GM12878 (cell line): ENCODE data around the gene MYBBP1A. TPM values are rescaled to one million over a fixed set of nuclear protein-coding genes. Genes with fewer than 3 reads are reported as not detected.
"Not testable (repeated sequence)": the region's sequence is repeated elsewhere in the genome, so short reads cannot be mapped to it uniquely, and the experiment has no call there.

Source experiments
- ATAC-seq: fragments of 200-7000 bp; cut with Tn5 transposase; 3 replicates; pipeline ENCODE4 v1.9.1; 2020; ENCODE audit warnings: mild to moderate bottlenecking, moderate library complexity
- BruUV-seq: library from RNA; stranded (reverse); fragments of 400-500 nt; replicated peaks from 2 replicates; lab custom pipeline; 2021; lab: Mats Ljungman, UMichigan
- CTCF ChIA-PET: fragments of 300-600 bp; sonication (Branson Sonifier 250); formaldehyde crosslinking; extraction: SDS; loops from one replicate; lab custom pipeline; 2021; ENCODE audit warnings: inconsistent platforms; lab: Yijun Ruan, JAX
- POLR2A ChIA-PET: fragments of 350-600 bp; formaldehyde crosslinking; extraction: SDS; loops from one replicate; lab custom pipeline; 2021; ENCODE audit warnings: inconsistent platforms; lab: Charles Lee
- RAD21 ChIA-PET: fragments of 300-600 bp; sonication (Branson Sonifier 250); formaldehyde crosslinking; loops from one replicate; lab custom pipeline; 2023; ENCODE audit warnings: antibody characterized with exemption; ENCODE audit not compliant: unreplicated experiment; lab: Charles Lee
- SMC1A ChIA-PET: fragments of 300-600 bp; sonication (Branson Sonifier 250); formaldehyde crosslinking; loops from one replicate; lab custom pipeline; 2023; ENCODE audit not compliant: unreplicated experiment, uncharacterized antibody; lab: Charles Lee
- DNase-seq: peaks from one replicate; pipeline ENCODE4 v3.0.0-alpha.2; 2011; ENCODE audit warnings: low read depth, low spot score
- FAIRE-seq: peaks from 3 replicates; lab custom pipeline; 2011; peaks lifted over from hg19 to GRCh38; lab: Jason Lieb, UNC
- H2AFZ ChIP-seq: 2 replicates; pipeline ENCODE4 v1.6.0; 2011; ENCODE audit warnings: low read depth, low read length, control low read depth; ENCODE audit not compliant: control insufficient read depth
- H3K27ac ChIP-seq: 2 replicates; pipeline ENCODE4 v1.5.1; 2011; ENCODE audit warnings: control low read depth; ENCODE audit not compliant: control insufficient read depth, insufficient read depth
- H3K27me3 ChIP-seq, 2 experiments: replicated peaks in 1 of 2; 2 replicates each; pipeline versions ENCODE4 v1.6.0 to v1.6.1; 2011; ENCODE audit warnings: low read length in 1 of 2; ENCODE audit not compliant: control insufficient read depth in 2 of 2, insufficient read depth in 2 of 2
- H3K36me3 ChIP-seq, 2 experiments: 2 replicates each; pipeline ENCODE4 v1.5.1; 2011; ENCODE audit warnings: low read length in 1 of 2; ENCODE audit not compliant: control insufficient read depth in 2 of 2, insufficient read depth in 2 of 2
- H3K4me1 ChIP-seq: 2 replicates; pipeline ENCODE4 v1.6.1; 2011; ENCODE audit warnings: mild to moderate bottlenecking, low read length, moderate library complexity, mixed read lengths; ENCODE audit not compliant: control insufficient read depth, insufficient read depth
- H3K4me2 ChIP-seq: 2 replicates; pipeline ENCODE4 v1.6.0; 2011; ENCODE audit warnings: control low read depth; ENCODE audit not compliant: control insufficient read depth, insufficient read depth
- H3K4me3 ChIP-seq: fragments of 200-600 bp; sonication (generic); 2 replicates; pipeline ENCODE4 v1.5.1; 2016
- H3K79me2 ChIP-seq: 2 replicates; pipeline ENCODE4 v1.6.0; 2011; ENCODE audit warnings: low read length; ENCODE audit not compliant: control insufficient read depth, insufficient read depth
- H3K9ac ChIP-seq: 2 replicates; pipeline ENCODE4 v1.8.0; 2011; ENCODE audit warnings: low read length, control low read depth, mixed read lengths; ENCODE audit not compliant: control insufficient read depth, insufficient read depth
- H3K9me3 ChIP-seq: replicated peaks from 3 replicates; pipeline ENCODE4 v1.5.1; 2011; ENCODE audit warnings: mild to moderate bottlenecking, low read length; ENCODE audit not compliant: control insufficient read depth, insufficient read depth
- H4K20me1 ChIP-seq: 2 replicates; pipeline ENCODE4 v1.6.0; 2011; ENCODE audit not compliant: control insufficient read depth, insufficient read depth
- WGBS: methylation state at CpG from one replicate; pipeline ENCODE4 v1.1.6; 2016; ENCODE audit warnings: low lambda C conversion rate; ENCODE audit not compliant: insufficient replicate concordance, insufficient coverage; ENCODE audit errors: missing lambda C conversion rate; 5-methylcytosine and 5-hydroxymethylcytosine counted together
- in situ Hi-C: fragments of 300-500 bp; cut with MboI; formaldehyde crosslinking; loops from 9 replicates; pipeline ENCODE4 v1.14.3; 2018; ENCODE audit warnings: mixed read lengths
- intact Hi-C: fragments of 100-400 bp; cut with micrococcal nuclease; formaldehyde crosslinking; loops from one replicate; pipeline ENCODE4 v1.14.2; 2022; ENCODE audit not compliant: unreplicated experiment
- polyA plus RNA-seq, 11 experiments: library from polyadenylated mRNA; depleted of rRNA in 4 of 11; unstranded in 6 of 11; stranded (reverse) in 5 of 11; fragments of >200 nt; fragmentation: Nextera tagmentation in 4 of 11; fragmentation: Illumina TruSeq in 1 of 11; extraction: Ambion mirVana in 4 of 11; extraction: Trizol in 1 of 11; gene quantifications; 1 replicate in 1 of 11; 2 replicates in 10 of 11; pipeline versions ENCODE4 v1.2.1 to v1.2.3, GENCODE V29; 2011 to 2016; ENCODE audit warnings: inconsistent platforms in 2 of 11, missing spikeins in 2 of 11, low read depth in 1 of 11
- total RNA-seq, 4 experiments: library from RNA; depleted of rRNA in 3 of 4; stranded (reverse); fragments of >200 nt in 3 of 4; fragmentation: Illumina TruSeq in 1 of 4; extraction: Trizol in 1 of 4; gene quantifications; 2 replicates each; pipeline versions ENCODE4 v1.2.1 to v1.2.3, GENCODE V29; 2013 to 2021
- TF ChIP-seq, protein P1 (sequence below): fragments of 450-650 bp; IDR thresholded peaks from 2 replicates; pipeline ENCODE4 v1.6.1; 2017; ENCODE audit warnings: mild to moderate bottlenecking, moderate library complexity

Gene MYBBP1A
- total and polyA plus RNA-seq, 10 of the 15 experiments (the other 5 are each of a cell fraction or from before 2014, with no cell fraction given), result 2.5 to 121 (median 71.6) TPM

DNA sequence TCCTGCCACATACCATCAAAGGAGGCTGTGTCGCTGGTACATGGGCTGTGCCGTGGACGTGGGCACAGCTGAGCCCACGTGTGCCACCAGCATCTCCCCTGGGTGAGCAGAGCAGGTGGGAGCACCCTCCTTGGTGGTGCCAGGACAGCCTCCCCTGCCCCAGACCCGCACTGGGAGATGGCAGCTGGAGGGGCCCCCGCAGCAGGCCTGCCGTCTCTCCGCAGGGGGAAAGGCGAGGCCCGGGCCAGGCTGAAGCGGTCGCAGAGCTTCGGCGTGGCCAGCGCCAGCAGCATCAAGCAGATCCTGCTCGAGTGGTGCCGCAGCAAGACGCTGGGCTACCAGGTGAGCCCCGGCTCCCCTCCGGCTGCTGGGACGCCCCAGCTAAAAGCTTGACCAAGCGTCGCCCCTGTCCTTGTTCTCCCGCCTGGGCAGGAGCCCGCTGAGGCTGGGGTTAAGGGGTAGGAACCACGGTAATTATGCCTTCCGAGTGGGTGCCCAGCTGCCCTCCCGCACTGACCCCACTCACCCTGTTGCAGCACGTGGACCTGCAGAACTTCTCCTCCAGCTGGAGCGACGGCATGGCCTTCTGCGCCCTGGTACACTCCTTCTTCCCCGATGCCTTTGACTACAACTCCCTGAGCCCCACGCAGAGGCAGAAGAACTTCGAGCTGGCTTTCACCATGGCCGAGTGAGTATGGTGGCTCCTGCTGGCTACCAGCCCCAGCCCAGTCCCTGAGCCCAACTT is 41.6 kb upstream of the MYBBP1A start (continued):
- TF ChIP-seq, protein P1, sequence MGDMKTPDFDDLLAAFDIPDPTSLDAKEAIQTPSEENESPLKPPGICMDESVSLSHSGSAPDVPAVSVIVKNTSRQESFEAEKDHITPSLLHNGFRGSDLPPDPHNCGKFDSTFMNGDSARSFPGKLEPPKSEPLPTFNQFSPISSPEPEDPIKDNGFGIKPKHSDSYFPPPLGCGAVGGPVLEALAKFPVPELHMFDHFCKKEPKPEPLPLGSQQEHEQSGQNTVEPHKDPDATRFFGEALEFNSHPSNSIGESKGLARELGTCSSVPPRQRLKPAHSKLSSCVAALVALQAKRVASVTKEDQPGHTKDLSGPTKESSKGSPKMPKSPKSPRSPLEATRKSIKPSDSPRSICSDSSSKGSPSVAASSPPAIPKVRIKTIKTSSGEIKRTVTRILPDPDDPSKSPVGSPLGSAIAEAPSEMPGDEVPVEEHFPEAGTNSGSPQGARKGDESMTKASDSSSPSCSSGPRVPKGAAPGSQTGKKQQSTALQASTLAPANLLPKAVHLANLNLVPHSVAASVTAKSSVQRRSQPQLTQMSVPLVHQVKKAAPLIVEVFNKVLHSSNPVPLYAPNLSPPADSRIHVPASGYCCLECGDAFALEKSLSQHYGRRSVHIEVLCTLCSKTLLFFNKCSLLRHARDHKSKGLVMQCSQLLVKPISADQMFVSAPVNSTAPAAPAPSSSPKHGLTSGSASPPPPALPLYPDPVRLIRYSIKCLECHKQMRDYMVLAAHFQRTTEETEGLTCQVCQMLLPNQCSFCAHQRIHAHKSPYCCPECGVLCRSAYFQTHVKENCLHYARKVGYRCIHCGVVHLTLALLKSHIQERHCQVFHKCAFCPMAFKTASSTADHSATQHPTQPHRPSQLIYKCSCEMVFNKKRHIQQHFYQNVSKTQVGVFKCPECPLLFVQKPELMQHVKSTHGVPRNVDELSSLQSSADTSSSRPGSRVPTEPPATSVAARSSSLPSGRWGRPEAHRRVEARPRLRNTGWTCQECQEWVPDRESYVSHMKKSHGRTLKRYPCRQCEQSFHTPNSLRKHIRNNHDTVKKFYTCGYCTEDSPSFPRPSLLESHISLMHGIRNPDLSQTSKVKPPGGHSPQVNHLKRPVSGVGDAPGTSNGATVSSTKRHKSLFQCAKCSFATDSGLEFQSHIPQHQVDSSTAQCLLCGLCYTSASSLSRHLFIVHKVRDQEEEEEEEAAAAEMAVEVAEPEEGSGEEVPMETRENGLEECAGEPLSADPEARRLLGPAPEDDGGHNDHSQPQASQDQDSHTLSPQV, result no peak

DNA sequence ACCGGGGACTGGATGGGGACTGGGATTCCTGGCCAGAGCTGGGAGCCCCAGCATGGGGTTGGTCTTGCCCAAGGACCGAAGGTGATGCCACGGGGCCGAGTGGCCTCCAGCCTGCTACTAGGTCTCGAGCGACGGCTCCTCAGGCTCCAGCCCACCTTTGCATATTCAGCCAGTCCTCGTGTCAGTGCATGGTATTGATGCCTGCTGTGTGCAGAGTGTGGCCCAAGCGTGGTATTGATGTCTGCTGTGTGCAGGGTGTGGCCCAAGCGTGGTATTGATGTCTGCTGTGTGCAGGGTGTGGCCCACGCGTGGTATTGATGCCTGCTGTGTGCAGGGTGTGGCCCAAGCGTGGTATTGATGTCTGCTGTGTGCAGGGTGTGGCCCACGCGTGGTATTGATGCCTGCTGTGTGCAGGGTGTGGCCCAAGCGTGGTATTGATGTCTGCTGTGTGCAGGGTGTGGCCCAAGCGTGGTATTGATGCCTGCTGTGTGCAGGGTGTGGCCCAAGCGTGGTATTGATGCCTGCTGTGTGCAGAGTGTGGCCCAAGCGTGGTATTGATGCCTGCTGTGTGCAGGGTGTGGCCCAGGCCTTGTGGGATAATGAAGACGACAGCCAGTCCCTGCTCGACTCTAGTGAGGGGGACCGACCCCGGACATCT is 40.6 kb upstream of the MYBBP1A start:
- ATAC-seq, H3K4me1 ChIP-seq, H3K79me2 ChIP-seq, H3K27me3 ChIP-seq, H2AFZ ChIP-seq, H3K9me3 ChIP-seq, H3K36me3 ChIP-seq, DNase-seq, RAD21 ChIA-PET, H3K9ac ChIP-seq, H4K20me1 ChIP-seq, SMC1A ChIA-PET, FAIRE-seq, H3K4me2 ChIP-seq, intact Hi-C loops, H3K4me3 ChIP-seq, in situ Hi-C loops, H3K27ac ChIP-seq, BruUV-seq, POLR2A ChIA-PET: not testable (repeated sequence)
- 44% methylated on average over 22 of the region's 23 CpGs for WGBS
- CTCF ChIA-PET, result interaction anchor here (0.8 kb wide), 1 partner anchor 175 kb away, joined by 3 read pairs; no protein-coding TSS in a partner anchor
